Loucy (cell line): ENCODE data around the gene TMEM178A.

Experiments used
- EZH2phosphoT487 ChIP-seq: fragments of 200-600 bp; IDR thresholded peaks from 2 replicates; pipeline ENCODE4 v1.6.1; 2018; ENCODE audit warnings: antibody characterized with exemption, mild to moderate bottlenecking, moderate library complexity, borderline replicate concordance
- TF ChIP-seq, protein P1 (sequence below): fragments of 200-600 bp; sonication (generic); conservative IDR thresholded peaks from 2 replicates; pipeline ENCODE4 v1.5.1; 2014; ENCODE audit warnings: mild to moderate bottlenecking, antibody characterized with exemption, low read length

DNA sequence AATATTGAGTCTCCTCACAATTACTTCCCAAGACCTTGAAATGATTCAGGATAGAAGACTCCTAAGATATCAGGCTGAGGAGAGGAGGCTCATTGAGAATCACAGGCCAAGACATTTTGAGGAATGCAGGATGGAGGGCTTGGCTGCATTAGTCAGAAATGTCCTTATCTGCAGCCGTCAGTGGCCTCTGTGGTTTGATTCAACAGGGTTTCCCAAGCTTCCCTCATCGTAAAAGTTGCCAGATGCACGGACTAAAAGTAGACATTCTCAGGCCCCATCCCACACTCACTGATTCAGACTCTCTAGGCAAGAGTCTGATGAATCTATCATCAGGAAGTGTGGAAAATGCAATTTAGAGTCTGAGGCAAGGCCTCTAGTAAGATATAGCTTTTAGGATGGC, 34.0 kb upstream of the TMEM178A start:
- TF ChIP-seq EZH2phosphoT487, result no peak
- TF ChIP-seq, protein P1, sequence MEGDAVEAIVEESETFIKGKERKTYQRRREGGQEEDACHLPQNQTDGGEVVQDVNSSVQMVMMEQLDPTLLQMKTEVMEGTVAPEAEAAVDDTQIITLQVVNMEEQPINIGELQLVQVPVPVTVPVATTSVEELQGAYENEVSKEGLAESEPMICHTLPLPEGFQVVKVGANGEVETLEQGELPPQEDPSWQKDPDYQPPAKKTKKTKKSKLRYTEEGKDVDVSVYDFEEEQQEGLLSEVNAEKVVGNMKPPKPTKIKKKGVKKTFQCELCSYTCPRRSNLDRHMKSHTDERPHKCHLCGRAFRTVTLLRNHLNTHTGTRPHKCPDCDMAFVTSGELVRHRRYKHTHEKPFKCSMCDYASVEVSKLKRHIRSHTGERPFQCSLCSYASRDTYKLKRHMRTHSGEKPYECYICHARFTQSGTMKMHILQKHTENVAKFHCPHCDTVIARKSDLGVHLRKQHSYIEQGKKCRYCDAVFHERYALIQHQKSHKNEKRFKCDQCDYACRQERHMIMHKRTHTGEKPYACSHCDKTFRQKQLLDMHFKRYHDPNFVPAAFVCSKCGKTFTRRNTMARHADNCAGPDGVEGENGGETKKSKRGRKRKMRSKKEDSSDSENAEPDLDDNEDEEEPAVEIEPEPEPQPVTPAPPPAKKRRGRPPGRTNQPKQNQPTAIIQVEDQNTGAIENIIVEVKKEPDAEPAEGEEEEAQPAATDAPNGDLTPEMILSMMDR, result no peak
